Measurements from ENCODE around the gene NLRP2B.
"Not testable (repeated sequence)": the region's sequence is repeated elsewhere in the genome, so short reads cannot be mapped to it uniquely, and the experiment has no call there.

The NLRP2B gene

GRCh38 chrX:57680160-57680559 lies at the start of gene NLRP2B:
NLRP2B (minus strand) TSS chrX:57680260.
- no peak for DNase-seq

- not testable (repeated sequence) for DNase-seq
Measured at GRCh38 chrX:57725995-57726394, 45.9 kb upstream of the NLRP2B start.

GRCh38 chrX:57681341-57681740 lies 1.3 kb upstream of the NLRP2B start:
- no peak for DNase-seq

GRCh38 chrX:57678686-57679428 lies 1.2 kb downstream of the NLRP2B start:
- no peak for DNase-seq

- DNase-seq: no peak
Measured at GRCh38 chrX:57677132-57677858, 2.8 kb downstream of the NLRP2B start.

- no peak for DNase-seq
Measured at GRCh38 chrX:57675320-57675719, 4.7 kb downstream of the NLRP2B start.

- no peak for DNase-seq
Measured at GRCh38 chrX:57674861-57675260, 5.2 kb downstream of the NLRP2B start.

- DNase-seq: no peak
Measured at GRCh38 chrX:57669961-57670360, 10.1 kb downstream of the NLRP2B start.

GRCh38 chrX:57667010-57667409 lies 13.1 kb downstream of the NLRP2B start:
- DNase-seq: no peak

- no peak for DNase-seq
Measured at GRCh38 chrX:57655065-57655464, 25.0 kb downstream of the NLRP2B start.

- DNase-seq: no peak
Measured at GRCh38 chrX:57652705-57653104, 27.4 kb downstream of the NLRP2B start.

GRCh38 chrX:57651169-57651919 lies 28.7 kb downstream of the NLRP2B start:
- no peak for DNase-seq

GRCh38 chrX:57647020-57647419 lies 33.0 kb downstream of the NLRP2B start:
- no peak for DNase-seq

GRCh38 chrX:57643698-57644097 lies 36.4 kb downstream of the NLRP2B start:
- no peak for DNase-seq

- no peak for DNase-seq
Measured at GRCh38 chrX:57641338-57641737, 38.7 kb downstream of the NLRP2B start.

- DNase-seq: no peak
Measured at GRCh38 chrX:57640674-57641016, 39.4 kb downstream of the NLRP2B start.

- not testable (repeated sequence) for DNase-seq
Measured at GRCh38 chrX:57629438-57629837, 50.6 kb downstream of the NLRP2B start.

Data from NCI-H226 (cell line).